CD4-positive, CD25-positive, alpha-beta regulatory T cell (primary cell): ENCODE data around the gene RHOBTB1. TPM values are rescaled to one million over a fixed set of nuclear protein-coding genes. Genes with fewer than 3 reads are reported as not detected.

Experiments
- ATAC-seq, 2 donors: fragments of 150-1000 bp; cut with Tn5 transposase; one replicate each; pipeline ENCODE4 v1.10.0; 2021; ENCODE audit warnings: low read depth in 2 of 2, moderate number of reproducible peaks in 2 of 2, moderate library complexity in 1 of 2
- DNase-seq, 3 donors: peaks; one replicate each; pipeline versions ENCODE4 v3.0.0 to v3.0.0-alpha.2; 2012 to 2022; ENCODE audit warnings: mixed read lengths in 1 of 3
- H3K27ac ChIP-seq: one replicate; pipeline ENCODE4 v1.7.0; 2013; ENCODE audit warnings: mild to moderate bottlenecking, low read length; ENCODE audit not compliant: insufficient read depth, poor library complexity, severe bottlenecking
- H3K27me3 ChIP-seq: one replicate; pipeline ENCODE4 v1.7.0; 2013; ENCODE audit warnings: low read length; ENCODE audit not compliant: control insufficient read depth, insufficient read depth
- H3K36me3 ChIP-seq: one replicate; pipeline ENCODE4 v1.7.0; 2013; ENCODE audit warnings: mild to moderate bottlenecking, low read length, moderate library complexity; ENCODE audit not compliant: control insufficient read depth, insufficient read depth
- H3K4me1 ChIP-seq: 2 replicates; pipeline ENCODE4 v1.7.0; 2013; ENCODE audit warnings: mild to moderate bottlenecking, low read length; ENCODE audit not compliant: insufficient read depth, control insufficient read depth, poor library complexity, severe bottlenecking
- H3K4me3 ChIP-seq: one replicate; pipeline ENCODE4 v1.7.0; 2013; ENCODE audit warnings: low read depth, mild to moderate bottlenecking, low read length, moderate library complexity
- H3K9me3 ChIP-seq, 2 experiments: 1 replicate in 1 of 2; 2 replicates in 1 of 2; pipeline ENCODE4 v1.7.0; 2013; ENCODE audit warnings: low read length in 2 of 2, mild to moderate bottlenecking in 1 of 2, moderate library complexity in 1 of 2; ENCODE audit not compliant: control insufficient read depth in 2 of 2
- H3K27ac Mint-ChIP-seq, 3 donors: one replicate each; pipeline ENCODE4 v1.8.0; 2020 to 2022; ENCODE audit warnings: mild to moderate bottlenecking in 3 of 3, mixed read lengths in 3 of 3, moderate library complexity in 2 of 3
- H3K27me3 Mint-ChIP-seq: one replicate; pipeline ENCODE4 v1.8.0; 2022; ENCODE audit warnings: mild to moderate bottlenecking, mixed read lengths
- H3K36me3 Mint-ChIP-seq: one replicate; pipeline ENCODE4 v1.8.0; 2020; ENCODE audit warnings: mixed read lengths
- H3K4me1 Mint-ChIP-seq, 4 donors: one replicate each; pipeline ENCODE4 v1.8.0; 2020 to 2022; ENCODE audit warnings: mixed read lengths in 4 of 4, mild to moderate bottlenecking in 1 of 4
- H3K4me3 Mint-ChIP-seq, 4 donors: one replicate each; pipeline ENCODE4 v1.8.0; 2020 to 2022; ENCODE audit warnings: mild to moderate bottlenecking in 4 of 4, mixed read lengths in 4 of 4, moderate library complexity in 3 of 4
- H3K9me3 Mint-ChIP-seq, 7 donors: one replicate each; pipeline ENCODE4 v1.8.0; 2020 to 2022; ENCODE audit warnings: mixed read lengths in 7 of 7, mild to moderate bottlenecking in 3 of 7, moderate library complexity in 2 of 7
- polyA plus RNA-seq, 4 donors: library from polyadenylated mRNA; unstranded; fragments of 300-500 nt; fragmentation: Illumina TruSeq; gene quantifications; one replicate each; pipeline ENCODE4 v1.2.3, GENCODE V29; 2021
- total RNA-seq: library from RNA; stranded (reverse); gene quantifications from one replicate; pipeline ENCODE4 v1.2.3, GENCODE V29; 2022

Gene RHOBTB1
- total and polyA plus RNA-seq, 5 donors from 2014 or later, result 1.8 TPM; not detected in 4

DNA sequence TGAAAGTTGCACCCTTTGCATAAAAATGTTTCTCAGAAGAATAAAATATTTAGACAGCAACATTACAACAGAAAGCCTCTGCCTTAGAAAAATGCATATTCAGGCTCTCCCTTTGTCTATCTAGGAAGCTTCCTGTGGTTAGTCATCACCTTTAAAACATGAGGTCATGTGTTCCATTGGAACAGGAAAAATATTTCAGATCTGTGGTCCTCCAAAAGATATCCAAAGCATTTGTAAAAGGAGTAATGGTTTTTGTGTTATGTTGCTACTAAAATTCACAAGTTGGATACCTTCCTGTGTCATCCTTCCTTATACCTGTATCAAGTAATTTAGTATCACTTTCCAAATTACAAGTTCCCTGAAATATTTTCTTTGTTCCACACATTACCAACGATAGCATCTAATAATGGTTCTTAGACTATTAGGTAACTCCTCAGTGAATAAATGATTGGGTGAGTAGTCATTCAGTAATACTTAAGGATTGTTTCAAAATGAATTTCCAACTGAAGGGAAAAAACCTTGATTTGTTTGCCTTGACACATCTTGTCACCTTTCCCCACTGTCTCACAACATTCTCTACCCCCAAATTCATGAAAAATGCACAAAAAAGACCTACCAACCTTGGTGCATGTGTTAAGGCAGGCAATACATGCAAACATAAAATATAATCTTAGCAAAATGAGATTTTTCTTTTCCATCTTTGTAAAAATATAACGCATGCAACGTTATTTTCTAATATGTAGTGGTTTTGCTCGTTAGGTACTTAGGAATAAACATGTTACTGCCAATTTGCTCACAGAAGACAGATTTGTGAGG, 19.7 kb upstream of the RHOBTB1 start:
- Histone ChIP-seq H3K27me3 (no peaks in the 10 kb centered on the region), H3K9me3 (no peaks in the 10 kb centered on the region), H3K4me3 (no peak overlapping the region), H3K27ac (no peak overlapping the region), H3K4me1 (no peaks in the 10 kb centered on the region), H3K36me3 (no peaks in the 10 kb centered on the region)
- no peak for DNase-seq
- no peaks in the 10 kb centered on the region for H3K36me3 Mint-ChIP-seq
- peaks cover 0 to 3% (median 0%) of the 10 kb centered on the region in 4 donors for H3K4me1 Mint-ChIP-seq
- H3K9me3 Mint-ChIP-seq, result no peaks in the 10 kb centered on the region
- H3K4me3 Mint-ChIP-seq, result no peak overlapping the region
- ATAC-seq, result no peak
- no peak overlapping the region for H3K27ac Mint-ChIP-seq
- H3K27me3 Mint-ChIP-seq, result peaks cover 15% of the 10 kb centered on the region

DNA sequence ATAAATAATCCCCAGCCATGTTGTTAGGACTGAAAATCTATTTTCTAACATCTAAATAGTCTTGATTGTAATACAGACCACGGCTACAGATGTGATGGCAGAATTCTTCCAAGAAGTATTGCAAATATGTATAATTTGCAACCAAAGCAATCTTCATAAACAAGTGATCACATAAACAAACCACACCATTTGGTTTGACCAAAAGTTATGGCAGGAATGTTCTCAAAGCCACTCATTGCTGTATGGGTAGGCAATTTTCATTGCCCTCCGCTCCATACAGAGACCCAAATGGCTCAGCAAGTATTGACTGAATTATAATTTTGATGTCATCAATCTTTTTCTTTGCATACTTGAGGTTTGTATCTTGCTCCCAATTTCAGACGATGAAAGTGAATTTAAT, 19.0 kb upstream of the RHOBTB1 start:
- no peaks in the 10 kb centered on the region for H3K4me1 ChIP-seq
- no peak for DNase-seq
- no peaks in the 10 kb centered on the region for H3K27me3 ChIP-seq
- Mint-ChIP-seq H3K9me3 (no peaks in the 10 kb centered on the region), H3K4me3 (no peak overlapping the region), H3K36me3 (no peaks in the 10 kb centered on the region), H3K27me3 (peaks cover 12% of the 10 kb centered on the region), H3K27ac (no peak overlapping the region), H3K4me1 (peaks cover 0 to 3% (median 0%) of the 10 kb centered on the region in 4 donors)
- no peak for ATAC-seq
- H3K4me3 ChIP-seq, result no peak overlapping the region
- H3K27ac ChIP-seq, result no peak overlapping the region
- no peaks in the 10 kb centered on the region for H3K9me3 ChIP-seq
- no peaks in the 10 kb centered on the region for H3K36me3 ChIP-seq

DNA sequence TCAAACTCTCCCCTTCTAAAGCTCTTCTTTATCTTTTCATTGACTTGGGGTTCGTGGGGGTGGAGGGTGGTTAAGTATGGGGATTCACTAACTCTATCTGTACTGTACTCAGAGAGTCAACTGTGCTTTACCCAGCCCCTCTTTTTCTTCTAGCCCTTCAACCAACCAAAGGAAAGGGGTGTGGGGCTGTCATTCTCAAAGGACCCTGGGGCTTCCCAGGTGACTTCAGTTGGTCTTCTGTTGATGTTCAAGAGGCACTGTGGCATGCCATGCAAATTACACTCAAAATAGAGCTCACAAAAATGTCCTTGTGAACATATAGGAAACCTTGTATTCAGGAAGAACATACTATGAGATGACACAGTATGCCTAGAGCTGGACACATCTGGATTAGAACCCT, 16.9 kb upstream of the RHOBTB1 start:
- Histone ChIP-seq H3K4me3 (no peak overlapping the region), H3K9me3 (no peaks in the 10 kb centered on the region), H3K27ac (no peak overlapping the region), H3K4me1 (no peaks in the 10 kb centered on the region), H3K27me3 (no peaks in the 10 kb centered on the region), H3K36me3 (no peaks in the 10 kb centered on the region)
- no peaks in the 10 kb centered on the region for H3K36me3 Mint-ChIP-seq
- no peak overlapping the region for H3K4me3 Mint-ChIP-seq
- H3K27ac Mint-ChIP-seq, result no peak overlapping the region
- H3K4me1 Mint-ChIP-seq, result peaks cover 0 to 3% (median 0%) of the 10 kb centered on the region in 4 donors
- H3K27me3 Mint-ChIP-seq, result peaks cover 12% of the 10 kb centered on the region
- DNase-seq, result no peak
- no peaks in the 10 kb centered on the region for H3K9me3 Mint-ChIP-seq
- ATAC-seq, result no peak

DNA sequence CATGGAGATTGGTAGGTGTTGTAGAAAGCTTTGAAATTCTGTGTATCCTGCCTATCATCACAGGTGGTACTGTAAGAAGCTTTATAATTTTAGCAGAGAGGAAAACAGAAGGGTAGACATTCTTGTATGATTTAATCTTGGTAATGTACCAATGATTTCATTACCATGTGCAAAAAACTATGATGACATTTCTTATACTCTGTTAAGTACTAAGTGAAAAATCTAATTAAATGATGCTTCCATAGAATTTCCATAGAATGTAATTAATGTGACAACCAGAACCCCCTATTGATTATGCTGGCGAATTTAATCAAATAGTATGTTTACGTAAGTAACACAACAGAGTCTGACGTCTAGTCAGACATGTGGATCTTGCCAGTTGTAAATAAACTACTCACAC, 16.0 kb upstream of the RHOBTB1 start:
- ATAC-seq, result no peak
- H3K27me3 ChIP-seq, result no peaks in the 10 kb centered on the region
- peaks cover 12% of the 10 kb centered on the region for H3K27me3 Mint-ChIP-seq
- peaks cover 0 to 3% (median 0%) of the 10 kb centered on the region in 4 donors for H3K4me1 Mint-ChIP-seq
- no peak for DNase-seq
- no peaks in the 10 kb centered on the region for H3K9me3 ChIP-seq
- H3K36me3 ChIP-seq, result no peaks in the 10 kb centered on the region
- no peaks in the 10 kb centered on the region for H3K4me1 ChIP-seq
- H3K9me3 Mint-ChIP-seq, result no peaks in the 10 kb centered on the region
- no peak overlapping the region for H3K27ac ChIP-seq
- no peak overlapping the region for H3K4me3 ChIP-seq
- no peaks in the 10 kb centered on the region for H3K36me3 Mint-ChIP-seq
- H3K4me3 Mint-ChIP-seq, result no peak overlapping the region
- no peak overlapping the region for H3K27ac Mint-ChIP-seq

DNA sequence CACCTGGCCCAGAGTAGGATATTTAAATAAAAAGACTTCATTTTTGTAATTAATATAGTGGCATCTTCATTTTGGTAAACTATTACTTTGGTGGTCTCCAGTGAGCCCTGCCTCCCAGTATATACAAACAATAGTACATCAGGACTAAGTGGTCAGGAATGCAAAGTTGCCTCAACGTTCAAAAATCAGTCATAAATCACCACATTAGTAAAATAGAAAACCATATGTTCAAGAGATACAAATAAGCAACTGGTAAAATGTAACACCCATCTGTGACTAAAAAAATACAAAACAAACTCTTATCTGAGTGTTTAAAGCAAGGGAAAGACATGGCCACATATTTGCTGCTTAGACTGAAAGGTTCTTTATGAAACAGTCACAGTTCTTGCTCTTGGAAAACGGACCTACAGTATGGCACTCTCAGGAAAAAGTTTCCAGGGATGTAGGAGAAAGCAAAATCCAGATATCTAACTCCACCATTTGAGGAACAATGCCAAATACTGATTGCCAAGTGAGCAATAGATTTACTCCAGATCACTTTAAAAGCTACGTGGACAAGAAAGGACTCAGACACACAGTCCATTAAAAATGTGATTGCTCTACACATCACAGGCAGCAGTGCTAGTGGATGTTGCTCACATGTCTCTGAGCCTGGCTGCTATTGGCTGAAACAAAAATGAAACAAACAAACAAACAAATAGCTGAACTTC, 15.1 kb upstream of the RHOBTB1 start:
- Mint-ChIP-seq H3K36me3 (no peaks in the 10 kb centered on the region), H3K4me3 (no peak overlapping the region), H3K27me3 (peaks cover 8% of the 10 kb centered on the region), H3K9me3 (no peaks in the 10 kb centered on the region), H3K4me1 (peaks cover 0 to 2% (median 0%) of the 10 kb centered on the region in 4 donors), H3K27ac (no peak overlapping the region)
- H3K27ac ChIP-seq, result no peak overlapping the region
- DNase-seq (no peak), ATAC-seq (no peak)
- H3K9me3 ChIP-seq, result no peaks in the 10 kb centered on the region
- no peak overlapping the region for H3K4me3 ChIP-seq
- no peaks in the 10 kb centered on the region for H3K27me3 ChIP-seq
- no peaks in the 10 kb centered on the region for H3K36me3 ChIP-seq
- H3K4me1 ChIP-seq, result no peaks in the 10 kb centered on the region

DNA sequence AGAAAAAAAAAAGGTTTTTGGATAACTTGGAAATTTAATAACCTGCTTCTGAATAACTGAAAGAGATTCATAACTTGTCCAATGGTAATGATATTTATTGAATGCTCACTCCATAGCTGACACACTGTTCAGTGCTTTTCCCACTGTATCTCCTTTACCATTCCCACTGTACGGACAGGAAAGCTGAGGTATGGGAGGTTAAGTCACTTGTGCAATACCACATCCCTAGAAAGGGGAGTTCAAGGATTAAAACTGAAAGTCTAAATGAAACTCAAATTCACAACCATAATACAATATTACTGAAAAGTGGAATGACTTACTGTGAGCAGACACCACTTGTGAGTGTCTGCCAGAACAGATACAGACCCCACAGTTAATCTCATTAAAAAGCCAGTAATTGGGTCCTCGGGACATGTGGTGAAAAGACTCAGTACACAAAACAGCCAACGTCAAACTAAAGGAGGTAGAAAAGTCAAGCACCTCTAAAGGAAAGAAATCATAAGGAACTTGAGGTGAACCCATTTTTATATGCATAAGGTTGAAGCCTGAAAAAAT, 13.8 kb upstream of the RHOBTB1 start:
- H3K9me3 Mint-ChIP-seq, result no peaks in the 10 kb centered on the region
- Histone ChIP-seq H3K36me3 (no peaks in the 10 kb centered on the region), H3K4me1 (no peaks in the 10 kb centered on the region), H3K27me3 (no peaks in the 10 kb centered on the region), H3K27ac (no peak overlapping the region), H3K9me3 (no peaks in the 10 kb centered on the region), H3K4me3 (no peak overlapping the region)
- H3K4me3 Mint-ChIP-seq, result peak overlapping the region in 1 of 4 donors; percentile 11
- ATAC-seq (no peak), DNase-seq (no peak)
- no peaks in the 10 kb centered on the region for H3K36me3 Mint-ChIP-seq
- no peak overlapping the region for H3K27ac Mint-ChIP-seq
- no peaks in the 10 kb centered on the region for H3K4me1 Mint-ChIP-seq
- peaks cover 10% of the 10 kb centered on the region for H3K27me3 Mint-ChIP-seq

DNA sequence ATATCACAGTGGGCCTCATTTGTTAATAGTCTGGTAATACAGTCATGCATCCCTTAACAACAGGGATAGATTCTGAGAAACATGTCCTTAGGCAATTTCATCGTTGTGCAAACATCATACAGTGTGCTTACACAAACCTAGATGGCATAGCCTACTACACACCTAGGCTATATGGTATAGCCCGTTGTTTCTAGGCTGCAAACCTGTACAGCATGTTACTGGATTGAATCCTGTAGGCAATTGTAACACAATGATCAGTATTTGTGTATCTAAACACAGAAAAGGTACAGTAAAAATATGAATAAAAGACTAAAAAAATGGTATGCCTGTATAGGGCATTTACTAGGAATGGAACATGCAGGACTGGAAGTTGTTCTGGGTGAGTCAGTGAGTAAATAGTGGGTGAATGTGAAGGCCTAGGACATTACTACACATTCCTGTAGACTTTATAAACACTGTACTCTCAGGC, 12.0 kb upstream of the RHOBTB1 start:
- no peak overlapping the region for H3K27ac Mint-ChIP-seq
- no peak overlapping the region for H3K4me3 Mint-ChIP-seq
- Histone ChIP-seq H3K27ac (no peak overlapping the region), H3K4me3 (no peak overlapping the region), H3K27me3 (no peaks in the 10 kb centered on the region), H3K9me3 (no peaks in the 10 kb centered on the region), H3K4me1 (no peaks in the 10 kb centered on the region), H3K36me3 (no peaks in the 10 kb centered on the region)
- no peaks in the 10 kb centered on the region for H3K9me3 Mint-ChIP-seq
- ATAC-seq, result no peak
- H3K4me1 Mint-ChIP-seq, result no peaks in the 10 kb centered on the region
- peaks cover 10% of the 10 kb centered on the region for H3K27me3 Mint-ChIP-seq
- H3K36me3 Mint-ChIP-seq, result no peaks in the 10 kb centered on the region
- DNase-seq, result no peak
